RWPE2 (cell line): Measurements from ENCODE around the gene GALNT10.

Experiments used
- ATAC-seq: fragments of 200-7000 bp; cut with Tn5 transposase; 3 replicates; pipeline ENCODE4 v1.9.1; 2021; ENCODE audit warnings: low read depth
- DNase-seq: peaks from one replicate; pipeline ENCODE4 v3.0.0-alpha.2; 2020; ENCODE audit warnings: low spot score
- H3K27ac ChIP-seq: fragments of 450-650 bp; 2 replicates; pipeline ENCODE4 v1.5.1; 2017; ENCODE audit warnings: mild to moderate bottlenecking; ENCODE audit not compliant: poor library complexity, severe bottlenecking
- H3K27me3 ChIP-seq: fragments of 250-450 bp; sonication (Bioruptor Pico); 2 replicates; pipeline ENCODE4 v1.5.1; 2021; ENCODE audit warnings: mild to moderate bottlenecking, moderate library complexity; ENCODE audit not compliant: insufficient read depth, poor library complexity, severe bottlenecking
- H3K36me3 ChIP-seq: fragments of 250-450 bp; sonication (Bioruptor Pico); 2 replicates; pipeline ENCODE4 v1.5.1; 2020; ENCODE audit warnings: low read depth, mild to moderate bottlenecking, moderate library complexity
- H3K4me1 ChIP-seq: fragments of 250-450 bp; sonication (Bioruptor Pico); 2 replicates; pipeline ENCODE4 v1.5.1; 2021; ENCODE audit warnings: mild to moderate bottlenecking, moderate library complexity; ENCODE audit not compliant: insufficient read depth, poor library complexity, severe bottlenecking
- H3K4me3 ChIP-seq: fragments of 250-450 bp; sonication (Bioruptor Pico); 2 replicates; pipeline ENCODE4 v1.5.1; 2021; ENCODE audit warnings: mild to moderate bottlenecking, moderate library complexity; ENCODE audit not compliant: severe bottlenecking
- H3K9me3 ChIP-seq: fragments of 250-450 bp; sonication (Bioruptor Pico); 2 replicates; pipeline ENCODE4 v1.5.1; 2021; ENCODE audit warnings: mild to moderate bottlenecking, moderate library complexity; ENCODE audit not compliant: severe bottlenecking
- TF ChIP-seq, protein P1 (sequence below): fragments of 450-650 bp; IDR thresholded peaks from one replicate; pipeline ENCODE4 v1.5.1; 2017; ENCODE audit warnings: mild to moderate bottlenecking, moderate library complexity; ENCODE audit not compliant: poor library complexity, severe bottlenecking

The GALNT10 gene

DNA sequence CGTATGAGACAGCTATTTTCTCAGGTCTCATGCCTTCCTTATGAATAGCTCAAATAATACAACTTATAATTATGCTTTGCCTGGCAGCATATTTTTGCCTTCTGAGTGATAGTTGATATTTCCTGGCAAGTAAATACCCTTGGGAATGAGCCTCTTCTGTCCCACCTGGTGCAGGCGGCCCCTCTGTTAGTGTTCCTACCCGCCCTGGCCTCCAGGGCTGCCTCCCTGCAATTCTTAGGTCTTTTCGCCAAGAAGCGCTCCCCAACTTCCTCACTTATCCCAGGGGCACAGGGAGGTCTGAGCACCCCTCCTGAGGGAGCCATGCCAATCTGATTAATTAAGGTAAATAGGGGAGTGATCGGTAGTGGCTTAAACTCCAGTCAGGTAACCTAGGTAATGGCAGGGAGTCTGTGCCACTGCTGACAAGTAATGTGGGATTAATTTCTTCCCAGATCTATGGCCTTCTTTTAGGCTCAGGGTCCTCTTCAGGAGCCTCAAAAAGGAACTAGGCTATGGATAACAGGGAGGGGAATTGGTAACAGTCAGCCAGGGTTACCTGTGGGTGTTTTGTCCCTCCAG is 81.5 kb downstream of the GALNT10 start:
- Histone ChIP-seq H3K9me3 (no peaks in the 10 kb centered on the region), H3K27me3 (no peaks in the 10 kb centered on the region), H3K36me3 (no peaks in the 10 kb centered on the region), H3K4me1 (no peaks in the 10 kb centered on the region), H3K4me3 (no peak overlapping the region), H3K27ac (no peak overlapping the region)
- TF ChIP-seq, protein P1, sequence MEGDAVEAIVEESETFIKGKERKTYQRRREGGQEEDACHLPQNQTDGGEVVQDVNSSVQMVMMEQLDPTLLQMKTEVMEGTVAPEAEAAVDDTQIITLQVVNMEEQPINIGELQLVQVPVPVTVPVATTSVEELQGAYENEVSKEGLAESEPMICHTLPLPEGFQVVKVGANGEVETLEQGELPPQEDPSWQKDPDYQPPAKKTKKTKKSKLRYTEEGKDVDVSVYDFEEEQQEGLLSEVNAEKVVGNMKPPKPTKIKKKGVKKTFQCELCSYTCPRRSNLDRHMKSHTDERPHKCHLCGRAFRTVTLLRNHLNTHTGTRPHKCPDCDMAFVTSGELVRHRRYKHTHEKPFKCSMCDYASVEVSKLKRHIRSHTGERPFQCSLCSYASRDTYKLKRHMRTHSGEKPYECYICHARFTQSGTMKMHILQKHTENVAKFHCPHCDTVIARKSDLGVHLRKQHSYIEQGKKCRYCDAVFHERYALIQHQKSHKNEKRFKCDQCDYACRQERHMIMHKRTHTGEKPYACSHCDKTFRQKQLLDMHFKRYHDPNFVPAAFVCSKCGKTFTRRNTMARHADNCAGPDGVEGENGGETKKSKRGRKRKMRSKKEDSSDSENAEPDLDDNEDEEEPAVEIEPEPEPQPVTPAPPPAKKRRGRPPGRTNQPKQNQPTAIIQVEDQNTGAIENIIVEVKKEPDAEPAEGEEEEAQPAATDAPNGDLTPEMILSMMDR = no peak
- DNase-seq = no peak
- ATAC-seq = no peak

- DNase-seq (no peak), ATAC-seq (peak; percentile 56; the same call in 2 of the 3 replicates)
- no peaks in the 10 kb centered on the region for H3K9me3 ChIP-seq
- H3K4me3 ChIP-seq = no peak overlapping the region
- TF ChIP-seq, protein P1 = no peak
- H3K36me3 ChIP-seq = no peaks in the 10 kb centered on the region
- H3K27me3 ChIP-seq = no peaks in the 10 kb centered on the region
- H3K27ac ChIP-seq = no peak overlapping the region
- no peaks in the 10 kb centered on the region for H3K4me1 ChIP-seq
These were observed 82.6 kb downstream of the GALNT10 start for GRCh38 chr5:154273028-154273617.

DNA sequence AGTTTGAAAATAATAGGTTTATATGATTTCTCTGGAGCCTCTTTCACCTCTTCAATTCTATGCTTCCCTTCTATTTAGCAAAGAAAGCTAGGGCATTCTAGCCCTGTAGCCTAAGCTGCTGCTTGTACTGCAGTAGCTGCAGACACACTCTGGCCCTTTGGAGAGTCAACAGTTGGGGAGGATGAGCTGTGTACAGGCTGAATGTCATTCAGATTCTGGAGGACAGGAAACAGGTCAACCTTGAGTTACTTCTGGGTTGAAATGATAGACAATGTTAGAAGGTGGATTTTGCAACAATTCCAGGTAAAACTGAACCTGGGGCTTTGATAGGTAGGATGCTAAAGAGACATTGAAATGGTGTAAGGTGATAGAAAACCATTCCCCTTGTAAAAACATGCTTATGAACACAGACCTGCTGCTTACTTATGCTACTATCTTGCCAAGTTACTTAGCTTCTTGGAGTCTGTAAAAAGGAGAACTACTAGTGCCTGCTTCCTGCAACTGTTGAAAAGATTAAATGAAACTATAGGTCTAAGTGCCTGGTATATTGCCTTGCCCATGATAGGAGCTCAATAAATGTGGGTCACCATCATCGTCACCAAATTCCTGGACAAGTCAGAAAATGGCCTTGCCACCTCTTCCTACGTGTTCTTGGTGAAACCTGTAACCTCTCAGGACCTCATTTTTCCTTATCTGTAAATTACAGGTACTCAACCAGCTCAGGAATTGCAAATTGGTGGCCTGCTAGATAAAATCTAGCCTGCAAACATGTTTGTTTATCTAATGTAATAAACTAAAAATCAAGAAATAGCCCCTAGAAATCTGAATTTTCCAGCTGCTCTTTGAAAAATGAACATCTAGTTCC is 83.7 kb downstream of the GALNT10 start:
- Histone ChIP-seq H3K4me3 (no peak overlapping the region), H3K4me1 (no peaks in the 10 kb centered on the region), H3K27me3 (no peaks in the 10 kb centered on the region), H3K9me3 (no peaks in the 10 kb centered on the region), H3K36me3 (no peaks in the 10 kb centered on the region), H3K27ac (no peak overlapping the region)
- TF ChIP-seq, protein P1 = no peak
- DNase-seq (no peak), ATAC-seq (no peak)

GRCh38 chr5:154274828-154275185 is 84.3 kb downstream of the GALNT10 start:
- DNase-seq = no peak
- Histone ChIP-seq H3K27me3 (no peaks in the 10 kb centered on the region), H3K4me3 (no peak overlapping the region), H3K9me3 (no peaks in the 10 kb centered on the region), H3K4me1 (no peaks in the 10 kb centered on the region), H3K27ac (no peak overlapping the region), H3K36me3 (no peaks in the 10 kb centered on the region)
- TF ChIP-seq, protein P1 = no peak
- ATAC-seq = peak; percentile 56
